Measurements from ENCODE around the gene CD82. TPM values are rescaled to one million over a fixed set of nuclear protein-coding genes. Genes with fewer than 3 reads are reported as not detected.

CD82 gene
- polyA plus RNA-seq, 1 donor = 11.4 TPM

DNA sequence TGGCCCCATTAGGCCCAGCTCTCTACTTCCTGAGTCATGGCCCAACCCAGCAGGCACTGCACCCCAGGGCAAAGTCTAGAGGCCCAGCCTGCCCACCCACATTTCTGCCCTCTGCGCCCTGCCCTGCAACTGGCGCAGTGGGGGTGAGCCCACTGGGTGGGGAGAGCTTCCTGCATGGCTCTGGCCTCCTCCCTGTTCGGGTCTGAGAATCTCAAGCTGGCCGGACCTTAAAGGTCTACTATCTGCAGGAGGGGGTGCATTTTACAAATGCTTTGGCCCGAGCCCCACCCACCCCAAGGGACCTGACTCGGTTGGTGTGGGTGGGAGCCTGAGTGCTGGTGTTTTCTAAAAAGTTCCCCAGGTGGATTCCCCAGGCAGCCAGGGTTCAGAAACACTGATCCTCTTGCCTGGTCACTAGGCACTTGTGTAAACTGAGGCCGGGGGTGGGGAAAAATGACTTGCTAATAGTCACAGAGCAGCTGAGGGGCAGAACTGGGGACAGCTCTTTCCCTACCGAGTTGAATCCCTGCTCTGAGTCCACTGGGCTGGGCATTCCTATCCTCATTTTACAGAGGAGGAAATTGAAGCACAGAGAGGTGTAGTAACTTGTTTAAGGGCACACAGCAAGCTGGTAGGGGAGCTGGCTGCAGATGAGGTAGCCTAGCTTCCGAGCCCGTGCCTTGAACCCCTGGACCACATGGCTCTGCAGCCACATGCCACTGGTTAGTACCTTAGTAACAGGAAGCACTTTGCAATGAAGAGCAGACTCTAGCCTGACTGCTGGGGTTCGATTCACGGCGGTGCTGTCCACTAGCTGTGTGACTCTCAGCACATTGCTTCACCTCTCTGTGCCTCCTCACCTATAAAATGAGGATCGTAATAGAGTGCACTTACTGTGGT, 36.3 kb downstream of the CD82 start:
- DNase-seq = no peak

DNA sequence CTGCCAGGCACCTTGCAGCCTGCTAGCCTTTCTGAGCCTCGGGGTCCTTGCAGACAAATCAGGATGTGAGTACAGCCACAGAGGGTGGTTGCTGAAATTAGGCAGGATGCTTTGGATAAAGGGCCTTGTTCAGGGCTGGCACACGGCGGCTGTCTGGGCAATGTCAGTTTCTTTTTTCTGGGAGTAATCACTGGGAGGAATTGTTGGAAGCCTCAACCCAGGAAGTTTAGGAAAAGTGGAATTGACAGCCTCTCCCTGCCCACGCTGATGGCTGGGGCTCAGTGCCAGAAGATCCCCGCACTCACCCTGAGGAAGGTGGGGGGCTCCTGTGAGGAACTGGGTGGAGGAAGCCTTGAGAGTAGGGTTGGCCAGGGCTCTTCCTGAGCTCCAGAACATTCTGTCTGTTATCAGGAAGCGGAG, 37.4 kb downstream of the CD82 start:
- DNase-seq = no peak

DNA sequence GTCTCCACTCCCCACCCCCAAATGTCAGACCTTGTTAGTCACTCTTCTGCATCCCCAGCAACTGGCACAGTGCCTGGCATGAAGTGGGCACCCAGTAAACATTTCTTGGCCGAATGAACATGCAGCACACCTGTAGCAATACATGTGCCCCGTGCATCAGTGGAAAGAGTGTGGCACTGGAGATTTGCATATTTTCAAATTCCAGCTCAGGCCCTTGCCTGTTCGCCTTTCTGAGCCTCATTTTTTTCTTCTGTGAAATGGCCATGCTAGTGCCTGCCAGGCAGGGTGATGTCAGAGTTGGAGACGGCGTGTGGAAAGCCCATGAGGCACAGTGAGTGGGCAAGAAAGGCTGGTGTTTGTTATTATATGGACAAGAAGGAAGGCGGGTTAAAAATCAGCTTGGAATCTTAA, 38.7 kb downstream of the CD82 start:
- DNase-seq = no peak

DNA sequence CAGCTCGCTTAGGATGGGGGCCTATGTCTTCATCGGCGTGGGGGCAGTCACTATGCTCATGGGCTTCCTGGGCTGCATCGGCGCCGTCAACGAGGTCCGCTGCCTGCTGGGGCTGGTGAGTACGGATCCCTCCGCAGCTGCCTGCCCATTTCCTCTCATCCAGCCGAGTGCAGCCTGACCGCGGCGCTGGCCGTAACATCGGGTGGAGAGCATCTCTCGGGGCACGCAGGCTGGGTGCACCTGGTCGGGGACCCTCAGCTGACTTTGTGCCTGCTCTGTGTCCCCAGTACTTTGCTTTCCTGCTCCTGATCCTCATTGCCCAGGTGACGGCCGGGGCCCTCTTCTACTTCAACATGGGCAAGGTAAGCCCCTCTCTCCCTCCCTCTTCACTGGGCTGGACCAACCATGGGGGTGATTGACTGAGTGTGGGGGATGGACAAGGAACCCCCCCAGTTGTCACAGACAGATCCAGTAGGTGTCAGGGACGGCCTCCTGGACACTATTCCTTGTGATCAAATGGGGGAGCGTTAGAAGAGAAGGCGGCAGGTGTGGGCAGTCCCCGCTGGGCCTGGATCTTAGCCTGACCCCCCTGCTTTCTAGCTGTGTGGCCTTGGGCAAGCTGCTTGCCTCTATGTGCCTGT, 39.7 kb downstream of the CD82 start:
- no peak for DNase-seq

- no peak for DNase-seq
Measured at GRCh38 chr11:44605965-44606364, 40.5 kb downstream of the CD82 start.

- DNase-seq = no peak
Measured at GRCh38 chr11:44606472-44606871, 41.0 kb downstream of the CD82 start.

GRCh38 chr11:44607319-44607962, 42.0 kb downstream of the CD82 start:
- no peak for DNase-seq

DNA sequence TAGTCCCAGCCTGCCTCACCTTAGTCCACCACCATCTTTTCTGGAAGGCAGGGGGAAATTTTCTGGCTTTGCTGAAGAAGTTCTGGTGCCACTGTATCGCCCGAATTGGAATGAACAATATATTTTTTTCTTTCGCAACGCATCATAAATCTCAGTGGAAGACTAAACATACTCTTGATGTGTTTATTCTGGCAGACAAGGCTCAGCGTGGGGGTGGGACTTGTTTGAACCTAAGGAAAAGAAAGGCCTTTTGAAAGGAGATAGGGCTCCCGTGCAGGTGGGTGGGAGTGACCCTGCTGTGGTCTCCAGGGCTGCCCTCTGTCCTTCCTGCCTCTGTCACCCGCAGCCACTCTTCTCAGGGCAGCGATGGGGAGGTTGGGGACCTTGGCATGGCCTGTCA, 42.5 kb downstream of the CD82 start:
- peak; percentile 70 for DNase-seq

DNA sequence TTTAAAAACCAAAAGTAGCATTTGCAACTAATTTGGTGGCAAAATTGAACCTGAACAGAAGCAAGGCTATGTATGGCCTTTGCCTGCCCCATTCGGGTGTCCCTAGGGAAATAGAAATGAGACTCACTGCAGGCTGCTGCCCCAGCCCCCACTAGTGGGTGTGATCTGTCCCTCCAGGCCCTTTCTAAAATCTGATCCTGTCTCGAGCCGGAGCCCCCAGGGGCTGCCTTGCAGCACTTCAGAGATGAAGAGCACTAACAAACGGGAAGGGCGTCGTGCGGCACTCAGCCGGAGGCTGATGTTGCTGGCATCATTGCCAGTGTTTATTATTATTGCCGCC, 43.2 kb downstream of the CD82 start:
- DNase-seq = no peak

GRCh38 chr11:44608991-44609782, 43.7 kb downstream of the CD82 start:
- no peak for DNase-seq

DNA sequence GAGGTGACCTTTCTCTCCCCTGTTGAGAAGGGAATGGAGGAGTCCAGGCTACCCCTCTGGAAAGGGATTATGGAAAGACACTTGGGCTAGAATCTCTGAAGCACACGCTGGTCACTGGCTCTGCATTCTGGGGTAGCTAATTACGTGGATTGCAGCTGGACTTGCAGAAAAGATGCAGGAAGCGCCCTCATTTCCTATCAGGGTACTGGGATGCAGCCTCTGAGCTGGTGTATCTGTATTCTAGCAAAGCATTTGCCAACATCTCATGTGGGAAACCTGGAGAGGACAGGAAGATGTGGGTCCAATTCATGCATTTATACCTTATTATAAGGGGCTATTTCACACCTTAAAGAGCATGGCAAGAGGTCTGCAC, 44.3 kb downstream of the CD82 start:
- DNase-seq = no peak

DNA sequence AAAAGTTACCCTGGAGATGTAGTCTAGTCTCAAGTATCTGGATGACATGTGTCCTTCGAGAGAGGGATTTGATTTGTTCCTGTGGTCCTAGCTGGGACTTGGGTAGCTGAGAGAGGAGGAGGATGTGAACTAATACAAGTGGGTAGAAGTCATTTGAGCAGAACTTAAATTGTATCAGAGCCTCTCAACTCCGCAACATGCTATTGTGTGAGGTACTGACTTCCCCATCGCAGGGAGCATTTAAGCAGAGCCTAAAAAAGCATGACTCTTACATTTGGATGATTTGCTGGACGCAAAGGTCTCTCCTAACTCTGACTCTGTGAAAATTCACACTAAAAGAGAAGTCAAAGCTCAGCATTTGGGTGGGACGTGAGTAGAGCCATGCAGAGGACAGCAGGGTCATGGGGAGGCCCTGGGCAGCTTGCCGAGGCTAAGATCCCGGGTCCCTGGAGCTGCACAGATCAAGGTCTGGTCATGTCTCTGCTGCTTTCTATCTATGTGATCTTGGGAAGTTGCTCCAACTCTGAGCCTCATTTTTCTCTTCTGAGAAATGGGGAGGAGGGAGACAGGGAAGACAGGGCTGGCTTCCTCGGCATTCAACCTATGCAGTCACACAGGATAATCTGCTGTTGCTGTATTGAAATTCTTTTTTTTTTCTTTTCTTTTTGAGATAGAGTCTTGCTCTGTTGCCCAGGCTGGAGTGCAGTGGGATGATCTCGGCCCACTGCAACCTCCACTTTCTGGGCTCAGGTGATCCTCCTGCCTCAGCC, 44.9 kb downstream of the CD82 start:
- no peak for DNase-seq

DNA sequence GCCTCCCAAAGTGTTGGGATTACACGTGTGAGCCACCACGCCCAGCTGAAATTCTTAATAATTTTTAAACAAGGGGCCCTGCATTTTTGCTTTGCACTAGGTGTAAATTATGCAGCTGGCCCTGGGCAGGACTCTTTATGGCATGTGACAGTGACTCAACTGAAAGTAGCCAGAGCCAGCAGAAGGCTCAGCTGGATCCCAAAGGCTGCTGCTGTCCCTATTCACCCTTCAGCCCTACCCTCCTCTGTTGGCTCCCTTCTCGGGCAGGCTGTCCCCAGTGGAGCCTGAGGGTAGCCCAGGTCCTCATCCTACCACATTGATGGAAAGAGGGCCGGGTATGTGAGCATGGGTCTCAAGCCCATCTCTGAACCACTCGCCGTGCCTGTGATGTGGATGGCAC, 45.6 kb downstream of the CD82 start:
- no peak for DNase-seq

DNA sequence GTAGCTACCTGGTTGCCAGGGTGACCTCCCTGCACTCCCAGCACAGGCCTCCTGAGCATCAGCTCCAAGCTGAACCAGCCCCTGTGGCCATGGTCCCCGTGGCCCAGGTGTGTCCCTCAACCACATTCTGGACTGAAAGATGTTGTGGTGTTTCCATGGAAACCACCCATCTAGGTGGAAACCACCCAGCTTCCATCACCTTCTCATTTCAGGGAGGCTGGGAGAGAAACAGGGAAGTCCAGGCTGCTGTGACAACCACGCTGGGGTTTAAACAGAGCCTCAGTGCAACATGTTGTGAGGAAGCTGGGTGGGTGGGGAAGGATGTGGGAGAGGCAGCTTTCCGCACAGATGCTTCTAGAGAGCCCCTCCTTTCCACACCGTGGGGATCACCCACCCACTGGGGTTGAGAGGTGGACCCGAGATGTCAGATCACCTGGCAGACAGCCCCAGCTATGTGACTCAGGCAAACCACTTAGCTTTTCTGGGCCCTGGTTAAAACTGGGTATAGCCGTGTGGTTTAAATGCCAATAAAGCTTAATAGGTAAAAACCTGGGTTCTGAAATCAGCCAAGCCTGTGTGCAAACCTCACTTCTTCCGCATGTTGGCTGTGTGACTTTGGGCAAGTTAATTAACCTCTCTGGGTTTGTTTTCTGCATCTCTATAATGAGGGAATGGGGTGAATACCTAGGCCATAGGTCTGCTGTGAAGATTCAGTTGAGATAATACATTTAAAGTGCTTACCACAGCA, 46.4 kb downstream of the CD82 start:
- DNase-seq = no peak

- no peak for DNase-seq
Measured at GRCh38 chr11:44613153-44613552, 47.7 kb downstream of the CD82 start.

GRCh38 chr11:44614281-44614775, 48.9 kb downstream of the CD82 start:
- no peak for DNase-seq

DNA sequence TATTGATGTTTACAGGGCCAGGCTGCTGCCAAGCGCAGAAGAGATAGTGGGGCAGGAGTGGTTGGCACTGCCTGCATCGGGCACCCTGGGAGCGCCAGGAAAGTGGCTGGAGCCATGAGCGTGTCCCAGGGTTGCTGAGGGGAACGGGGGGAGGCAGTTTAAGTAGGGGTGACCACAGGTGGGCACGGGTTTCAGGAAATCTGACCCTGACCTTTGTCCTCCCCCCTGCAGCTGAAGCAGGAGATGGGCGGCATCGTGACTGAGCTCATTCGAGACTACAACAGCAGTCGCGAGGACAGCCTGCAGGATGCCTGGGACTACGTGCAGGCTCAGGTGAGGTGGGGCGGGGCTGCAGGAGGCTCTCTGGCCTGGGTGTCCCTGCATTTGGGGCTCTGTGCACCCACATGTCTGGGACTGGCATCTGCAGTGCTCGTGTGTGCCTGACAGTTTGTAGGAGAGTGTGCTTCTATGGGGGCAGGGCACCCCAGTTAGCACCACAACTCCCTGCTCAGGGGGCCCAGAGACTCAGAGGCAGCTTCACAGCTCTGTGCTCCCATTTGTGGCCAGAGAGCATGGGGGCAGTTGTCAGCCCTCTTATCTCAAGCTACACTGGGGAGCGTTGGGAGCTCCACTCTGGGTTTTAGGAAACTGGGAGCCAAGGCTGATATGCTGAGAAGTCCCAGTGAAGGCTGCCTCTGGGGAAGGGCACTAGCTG, 49.7 kb downstream of the CD82 start:
- DNase-seq = no peak

DNA sequence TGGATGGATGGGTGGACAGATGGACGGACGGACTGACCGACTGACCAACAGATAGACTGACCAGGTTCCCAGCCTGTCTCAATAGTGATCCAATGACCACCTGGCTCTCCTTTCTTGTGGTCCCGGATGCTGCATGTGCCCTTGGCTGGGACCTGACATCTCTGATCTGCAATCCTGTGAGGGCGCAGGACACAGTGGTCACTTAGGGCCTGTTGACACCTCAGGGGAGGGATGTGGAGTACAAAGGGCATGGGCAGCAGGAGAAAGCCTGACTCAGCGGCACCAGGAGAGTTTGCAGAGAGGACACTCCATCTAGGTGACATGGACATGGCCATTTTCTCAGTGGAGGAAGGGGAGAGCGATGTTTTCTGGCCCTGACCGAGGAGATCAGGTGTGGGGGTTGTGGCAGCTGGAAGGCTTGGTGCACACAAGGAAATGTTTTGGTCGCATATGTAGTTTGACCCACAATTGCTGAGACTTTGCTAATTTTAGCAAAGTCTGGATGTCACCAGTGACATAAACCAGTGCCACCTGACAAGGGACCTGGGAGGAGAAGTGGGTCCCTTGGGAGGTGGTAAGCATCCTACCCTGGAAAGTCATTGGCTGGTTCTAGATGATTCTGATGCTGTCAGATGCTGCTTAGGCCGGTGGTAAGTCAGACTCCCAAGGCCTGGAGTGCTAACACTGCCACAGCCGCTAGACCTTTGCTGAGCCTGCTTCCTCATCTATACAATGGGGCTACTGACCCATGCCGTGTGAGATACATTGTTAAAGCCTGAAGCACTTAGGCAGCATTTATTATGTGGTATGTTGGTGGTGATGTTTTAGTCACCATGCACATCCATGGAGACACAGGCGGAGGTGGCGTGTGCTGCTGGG, 50.7 kb downstream of the CD82 start:
- no peak for DNase-seq

All from left kidney (tissue), 2 donors.